ENCODE measurements around the gene UBE4B.

The UBE4B gene

GRCh38 chr1:10042746-10043145 lies 10.0 kb downstream of the UBE4B start:
- no peak for DNase-seq (ENCODE audit: low spot score)

GRCh38 chr1:10045480-10046355 lies 13.0 kb downstream of the UBE4B start:
- DNase-seq (ENCODE audit: low spot score): no peak

GRCh38 chr1:10046356-10047085 lies 13.8 kb downstream of the UBE4B start:
- DNase-seq (ENCODE audit: low spot score): no peak

GRCh38 chr1:10048601-10049000 lies 15.8 kb downstream of the UBE4B start:
- no peak for DNase-seq (ENCODE audit: low spot score)

GRCh38 chr1:10050611-10051010 lies 17.9 kb downstream of the UBE4B start:
- DNase-seq (ENCODE audit: low spot score): no peak

GRCh38 chr1:10051656-10052055 lies 18.9 kb downstream of the UBE4B start:
- DNase-seq (ENCODE audit: low spot score): no peak

GRCh38 chr1:10052347-10052746 lies 19.6 kb downstream of the UBE4B start:
- no peak for DNase-seq (ENCODE audit: low spot score)

GRCh38 chr1:10054465-10054864 lies 21.7 kb downstream of the UBE4B start:
- peak; percentile 76 for DNase-seq (ENCODE audit: low spot score)

- DNase-seq (ENCODE audit: low spot score): no peak
Observed at GRCh38 chr1:10056599-10056987, 23.8 kb downstream of the UBE4B start.

- no peak for DNase-seq (ENCODE audit: low spot score)
Observed at GRCh38 chr1:10057343-10057742, 24.6 kb downstream of the UBE4B start.

- DNase-seq (ENCODE audit: low spot score): no peak
Observed at GRCh38 chr1:10057796-10058195, 25.0 kb downstream of the UBE4B start.

- no peak for DNase-seq (ENCODE audit: low spot score)
Observed at GRCh38 chr1:10059342-10059718, 26.6 kb downstream of the UBE4B start.

- no peak for DNase-seq (ENCODE audit: low spot score)
Observed at GRCh38 chr1:10060311-10061100, 27.7 kb downstream of the UBE4B start.

- no peak for DNase-seq (ENCODE audit: low spot score)
Observed at GRCh38 chr1:10061276-10061675, 28.5 kb downstream of the UBE4B start.

GRCh38 chr1:10063878-10064277 lies 31.1 kb downstream of the UBE4B start:
- no peak for DNase-seq (ENCODE audit: low spot score)

GRCh38 chr1:10064416-10065343 lies 31.9 kb downstream of the UBE4B start:
- DNase-seq (ENCODE audit: low spot score): no peak

GRCh38 chr1:10065344-10065685 lies 32.6 kb downstream of the UBE4B start:
- no peak for DNase-seq (ENCODE audit: low spot score)

GRCh38 chr1:10065760-10066159 lies 33.0 kb downstream of the UBE4B start:
- DNase-seq (ENCODE audit: low spot score): no peak

GRCh38 chr1:10068605-10069294 lies 36.0 kb downstream of the UBE4B start:
- DNase-seq (ENCODE audit: low spot score): no peak

GRCh38 chr1:10070206-10070605 lies 37.4 kb downstream of the UBE4B start:
- no peak for DNase-seq (ENCODE audit: low spot score)

- DNase-seq (ENCODE audit: low spot score): no peak
Observed at GRCh38 chr1:10071640-10072039, 38.9 kb downstream of the UBE4B start.
